ENCODE measurements around the gene CALCOCO1.

CALCOCO1 gene

DNA sequence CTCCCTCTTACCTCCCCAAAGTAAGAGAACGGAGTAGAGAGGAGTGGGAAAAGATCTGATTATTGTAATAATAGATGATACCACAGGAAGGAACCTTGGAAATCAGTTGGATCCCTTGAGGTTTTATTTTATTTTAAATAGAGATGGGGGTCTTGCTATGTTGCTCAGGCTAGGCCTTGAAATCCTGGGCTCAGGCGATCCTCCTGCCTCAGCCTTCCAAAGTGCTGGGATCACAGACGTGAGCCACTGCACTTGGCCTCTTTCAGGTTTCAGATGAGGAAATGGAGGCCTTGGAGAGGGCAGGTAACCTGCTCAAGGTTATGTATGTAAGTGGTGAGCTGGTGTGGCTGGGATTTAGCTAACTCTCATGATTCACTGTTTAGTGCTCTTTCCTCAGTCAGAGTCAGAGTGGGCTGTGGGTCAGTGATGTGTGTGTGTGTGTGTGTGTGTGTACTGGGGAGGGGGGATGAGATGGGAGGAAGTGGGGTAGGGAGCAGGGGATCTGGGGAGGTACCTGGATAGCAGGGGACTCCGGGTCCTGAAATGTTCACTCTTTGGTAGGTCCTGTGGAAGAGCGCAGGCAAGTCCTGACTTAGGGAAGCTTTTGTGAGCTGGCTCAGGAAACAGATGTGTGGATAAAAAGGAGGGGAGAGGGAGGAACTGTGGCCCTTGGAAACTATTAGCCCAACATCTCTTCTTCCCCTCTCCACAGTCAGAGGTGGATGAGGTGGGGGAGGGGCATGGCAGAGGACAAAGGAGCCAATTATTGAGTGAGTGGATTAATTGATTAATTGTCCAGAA lies 29.2 kb upstream of the CALCOCO1 start:
- TF ChIP-seq, protein P1, sequence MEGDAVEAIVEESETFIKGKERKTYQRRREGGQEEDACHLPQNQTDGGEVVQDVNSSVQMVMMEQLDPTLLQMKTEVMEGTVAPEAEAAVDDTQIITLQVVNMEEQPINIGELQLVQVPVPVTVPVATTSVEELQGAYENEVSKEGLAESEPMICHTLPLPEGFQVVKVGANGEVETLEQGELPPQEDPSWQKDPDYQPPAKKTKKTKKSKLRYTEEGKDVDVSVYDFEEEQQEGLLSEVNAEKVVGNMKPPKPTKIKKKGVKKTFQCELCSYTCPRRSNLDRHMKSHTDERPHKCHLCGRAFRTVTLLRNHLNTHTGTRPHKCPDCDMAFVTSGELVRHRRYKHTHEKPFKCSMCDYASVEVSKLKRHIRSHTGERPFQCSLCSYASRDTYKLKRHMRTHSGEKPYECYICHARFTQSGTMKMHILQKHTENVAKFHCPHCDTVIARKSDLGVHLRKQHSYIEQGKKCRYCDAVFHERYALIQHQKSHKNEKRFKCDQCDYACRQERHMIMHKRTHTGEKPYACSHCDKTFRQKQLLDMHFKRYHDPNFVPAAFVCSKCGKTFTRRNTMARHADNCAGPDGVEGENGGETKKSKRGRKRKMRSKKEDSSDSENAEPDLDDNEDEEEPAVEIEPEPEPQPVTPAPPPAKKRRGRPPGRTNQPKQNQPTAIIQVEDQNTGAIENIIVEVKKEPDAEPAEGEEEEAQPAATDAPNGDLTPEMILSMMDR (IDR thresholded peaks at IDR 0.05; ENCODE audit: low read depth, low read length, poor library complexity, severe bottlenecking), result no peak
- no peak for TF ChIP-seq EZH2phosphoT487 (IDR thresholded peaks at IDR 0.05; ENCODE audit: borderline replicate concordance, low read length)
- Histone ChIP-seq H3K4me3 (ENCODE audit: low read length) (peak overlapping the region; percentile 85), H3K4me2 (ENCODE audit: low read length) (peak overlapping the region; percentile 87), H4K20me1 (ENCODE audit: control insufficient read depth, insufficient read depth, low read depth, low read length) (no peaks in the 10 kb centered on the region; the same call in 1 of the 2 replicates), H3K4me1 (ENCODE audit: control insufficient read depth, low read length) (peaks cover 69% of the 10 kb centered on the region), H3K79me2 (ENCODE audit: control insufficient read depth, low read length) (peaks cover 73% of the 10 kb centered on the region), H3K9me3 (ENCODE audit: control insufficient read depth, insufficient read depth, low read length) (no peaks in the 10 kb centered on the region), H3K27me3 (ENCODE audit: control insufficient read depth, low read length) (no peaks in the 10 kb centered on the region), H3F3A (ENCODE audit: control insufficient read depth, insufficient read depth) (peaks cover 32% of the 10 kb centered on the region), H3K9me2 (replicated peaks; ENCODE audit: control insufficient read depth, low read length) (no peaks in the 10 kb centered on the region), H3K36me3 (ENCODE audit: control insufficient read depth, low read length) (peaks cover 15% of the 10 kb centered on the region), H3K27ac (ENCODE audit: low read depth, low read length) (peak overlapping the region; percentile 96)

DNA sequence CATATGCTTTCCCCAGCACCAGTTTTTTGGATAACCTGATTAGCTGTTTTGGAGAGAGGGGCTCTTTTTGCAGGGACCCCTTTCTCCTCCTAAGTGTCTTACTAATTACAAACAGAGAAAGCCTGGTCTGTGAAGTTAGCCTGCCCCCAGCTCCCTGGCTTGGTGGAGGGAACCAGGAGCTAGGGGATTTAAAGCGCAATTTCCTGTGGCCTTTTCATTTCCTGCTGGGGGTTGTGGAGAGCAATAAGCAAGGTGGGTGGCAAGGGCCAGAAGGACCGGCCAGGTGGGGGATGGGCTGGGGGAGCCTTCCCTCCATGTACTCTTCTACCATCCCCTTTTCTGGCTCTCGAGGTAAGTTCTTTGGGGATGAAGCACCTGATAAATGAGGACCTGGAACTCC lies 28.6 kb upstream of the CALCOCO1 start:
- no peaks in the 10 kb centered on the region for H3K9me2 ChIP-seq (replicated peaks; ENCODE audit: control insufficient read depth, low read length)
- peak overlapping the region; percentile 96 for H3K27ac ChIP-seq (ENCODE audit: low read depth, low read length)
- H3K9me3 ChIP-seq (ENCODE audit: control insufficient read depth, insufficient read depth, low read length), result no peaks in the 10 kb centered on the region
- H3K79me2 ChIP-seq (ENCODE audit: control insufficient read depth, low read length), result peaks cover 69% of the 10 kb centered on the region
- H3K4me3 ChIP-seq (ENCODE audit: low read length), result peak overlapping the region; percentile 85
- no peaks in the 10 kb centered on the region for H3K27me3 ChIP-seq (ENCODE audit: control insufficient read depth, low read length)
- H4K20me1 ChIP-seq (ENCODE audit: control insufficient read depth, insufficient read depth, low read depth, low read length), result no peaks in the 10 kb centered on the region; the same call in 1 of the 2 replicates
- H3K4me2 ChIP-seq (ENCODE audit: low read length), result peak overlapping the region; percentile 87
- TF ChIP-seq, protein P1 (IDR thresholded peaks at IDR 0.05; ENCODE audit: low read depth, low read length, poor library complexity, severe bottlenecking), result no peak
- no peak for TF ChIP-seq EZH2phosphoT487 (IDR thresholded peaks at IDR 0.05; ENCODE audit: borderline replicate concordance, low read length)
- H3F3A ChIP-seq (ENCODE audit: control insufficient read depth, insufficient read depth), result peaks cover 32% of the 10 kb centered on the region
- H3K4me1 ChIP-seq (ENCODE audit: control insufficient read depth, low read length), result peaks cover 75% of the 10 kb centered on the region
- H3K36me3 ChIP-seq (ENCODE audit: control insufficient read depth, low read length), result peaks cover 15% of the 10 kb centered on the region

DNA sequence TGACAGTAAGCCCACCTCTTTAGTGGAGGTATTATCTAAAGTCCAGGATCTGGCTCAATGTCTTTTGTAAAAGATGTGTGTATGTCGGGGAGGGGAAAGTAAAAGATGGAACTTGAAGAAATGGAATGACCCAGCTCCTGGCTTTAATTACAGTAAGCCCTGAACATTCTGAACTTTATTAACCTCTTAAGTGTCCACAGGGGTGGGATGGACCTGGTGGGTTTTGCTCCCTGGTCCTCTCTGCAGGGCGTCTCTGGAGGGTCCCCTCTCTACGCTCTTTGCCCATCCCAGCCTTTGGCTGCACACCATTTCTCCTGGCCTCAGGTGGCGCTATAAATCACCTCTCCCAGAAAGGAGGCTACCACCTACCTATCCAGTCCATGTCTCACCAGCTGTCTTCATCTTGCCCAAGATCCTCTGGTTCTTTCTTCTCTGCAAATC lies 28.2 kb upstream of the CALCOCO1 start:
- Histone ChIP-seq H3F3A (ENCODE audit: control insufficient read depth, insufficient read depth) (peaks cover 34% of the 10 kb centered on the region), H3K4me2 (ENCODE audit: low read length) (peak overlapping the region; percentile 87), H3K9me3 (ENCODE audit: control insufficient read depth, insufficient read depth, low read length) (no peaks in the 10 kb centered on the region), H3K27me3 (ENCODE audit: control insufficient read depth, low read length) (no peaks in the 10 kb centered on the region), H3K79me2 (ENCODE audit: control insufficient read depth, low read length) (peaks cover 69% of the 10 kb centered on the region), H3K4me3 (ENCODE audit: low read length) (peak overlapping the region; percentile 85), H3K27ac (ENCODE audit: low read depth, low read length) (peak overlapping the region; percentile 96), H3K4me1 (ENCODE audit: control insufficient read depth, low read length) (peaks cover 80% of the 10 kb centered on the region), H3K36me3 (ENCODE audit: control insufficient read depth, low read length) (peaks cover 15% of the 10 kb centered on the region), H4K20me1 (ENCODE audit: control insufficient read depth, insufficient read depth, low read depth, low read length) (no peaks in the 10 kb centered on the region; the same call in 1 of the 2 replicates), H3K9me2 (replicated peaks; ENCODE audit: control insufficient read depth, low read length) (no peaks in the 10 kb centered on the region)
- TF ChIP-seq, protein P1 (IDR thresholded peaks at IDR 0.05; ENCODE audit: low read depth, low read length, poor library complexity, severe bottlenecking), result peak; percentile 77
- no peak for TF ChIP-seq EZH2phosphoT487 (IDR thresholded peaks at IDR 0.05; ENCODE audit: borderline replicate concordance, low read length)
